GM21528 (cell line): ENCODE measurements around the gene NFATC4.
"Not testable (repeated sequence)": the region's sequence is repeated elsewhere in the genome, so short reads cannot be mapped to it uniquely, and the experiment has no call there.

Experiments
- ATAC-seq: cut with Tn5 transposase; IDR thresholded peaks from one replicate; pipeline ENCODE4 v1.9.1; 2021; ENCODE audit warnings: mild to moderate bottlenecking, moderate library complexity; ENCODE audit not compliant: unreplicated experiment, low FRiP score

NFATC4 gene

DNA sequence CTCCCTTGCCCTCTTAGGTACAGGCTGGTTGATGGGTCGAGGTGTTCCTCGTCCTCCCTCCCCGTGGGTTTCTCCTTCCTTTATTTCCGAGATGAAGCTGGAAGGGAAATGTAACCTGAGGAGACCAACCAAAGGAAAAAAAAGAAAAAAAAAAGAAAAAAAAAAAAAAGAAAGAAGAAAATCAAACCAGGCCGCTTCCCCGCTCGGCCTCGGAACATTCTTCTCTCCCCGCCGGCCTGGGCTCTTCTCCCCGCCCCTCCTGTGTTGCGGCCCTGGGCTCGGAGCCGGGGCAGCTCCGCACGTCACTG, 1.6 kb upstream of the NFATC4 start:
- ATAC-seq, result no peak

GRCh38 chr14:24366721-24367513, 1.1 kb upstream of the NFATC4 start:
- peak; percentile 39 for ATAC-seq

DNA sequence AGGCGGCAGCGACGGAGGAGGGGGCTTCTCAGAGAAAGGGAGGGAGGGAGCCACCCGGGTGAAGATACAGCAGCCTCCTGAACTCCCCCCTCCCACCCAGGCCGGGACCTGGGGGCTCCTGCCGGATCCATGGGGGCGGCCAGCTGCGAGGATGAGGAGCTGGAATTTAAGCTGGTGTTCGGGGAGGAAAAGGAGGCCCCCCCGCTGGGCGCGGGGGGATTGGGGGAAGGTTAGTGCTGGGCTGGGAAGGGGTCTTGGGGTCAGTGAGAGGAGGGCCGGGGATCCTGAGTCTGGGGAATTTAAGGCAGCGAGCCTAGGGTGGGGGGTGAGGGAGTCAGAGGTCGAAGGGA, 203 bp downstream of the NFATC4 start:
- ATAC-seq, result no peak

GRCh38 chr14:24368562-24369252, 723 bp downstream of the NFATC4 start:
- ATAC-seq, result no peak

DNA sequence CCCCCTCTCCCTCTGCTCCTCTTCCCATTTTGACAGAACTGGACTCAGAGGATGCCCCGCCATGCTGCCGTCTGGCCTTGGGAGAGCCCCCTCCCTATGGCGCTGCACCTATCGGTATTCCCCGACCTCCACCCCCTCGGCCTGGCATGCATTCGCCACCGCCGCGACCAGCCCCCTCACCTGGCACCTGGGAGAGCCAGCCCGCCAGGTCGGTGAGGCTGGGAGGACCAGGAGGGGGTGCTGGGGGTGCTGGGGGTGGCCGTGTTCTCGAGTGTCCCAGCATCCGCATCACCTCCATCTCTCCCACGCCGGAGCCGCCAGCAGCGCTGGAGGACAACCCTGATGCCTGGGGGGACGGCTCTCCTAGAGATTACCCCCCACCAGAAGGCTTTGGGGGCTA, 1.5 kb downstream of the NFATC4 start:
- no peak for ATAC-seq

DNA sequence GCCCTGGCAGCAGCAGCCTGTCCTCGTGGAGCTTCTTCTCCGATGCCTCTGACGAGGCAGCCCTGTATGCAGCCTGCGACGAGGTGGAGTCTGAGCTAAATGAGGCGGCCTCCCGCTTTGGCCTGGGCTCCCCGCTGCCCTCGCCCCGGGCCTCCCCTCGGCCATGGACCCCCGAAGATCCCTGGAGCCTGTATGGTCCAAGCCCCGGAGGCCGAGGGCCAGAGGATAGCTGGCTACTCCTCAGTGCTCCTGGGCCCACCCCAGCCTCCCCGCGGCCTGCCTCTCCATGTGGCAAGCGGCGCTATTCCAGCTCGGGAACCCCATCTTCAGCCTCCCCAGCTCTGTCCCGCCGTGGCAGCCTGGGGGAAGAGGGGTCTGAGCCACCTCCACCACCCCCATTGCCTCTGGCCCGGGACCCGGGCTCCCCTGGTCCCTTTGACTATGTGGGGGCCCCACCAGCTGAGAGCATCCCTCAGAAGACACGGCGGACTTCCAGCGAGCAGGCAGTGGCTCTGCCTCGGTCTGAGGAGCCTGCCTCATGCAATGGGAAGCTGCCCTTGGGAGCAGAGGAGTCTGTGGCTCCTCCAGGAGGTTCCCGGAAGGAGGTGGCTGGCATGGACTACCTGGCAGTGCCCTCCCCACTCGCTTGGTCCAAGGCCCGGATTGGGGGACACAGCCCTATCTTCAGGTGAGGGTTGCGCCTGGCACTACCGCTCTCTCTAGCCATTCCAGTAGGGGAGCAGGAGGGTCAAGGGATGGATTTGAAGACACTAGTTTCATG, 2.1 kb downstream of the NFATC4 start:
- no peak for ATAC-seq

- ATAC-seq, result no peak
Measured at GRCh38 chr14:24370748-24371147, 2.8 kb downstream of the NFATC4 start.

GRCh38 chr14:24371605-24372004, 3.6 kb downstream of the NFATC4 start:
- ATAC-seq, result not testable (repeated sequence)

DNA sequence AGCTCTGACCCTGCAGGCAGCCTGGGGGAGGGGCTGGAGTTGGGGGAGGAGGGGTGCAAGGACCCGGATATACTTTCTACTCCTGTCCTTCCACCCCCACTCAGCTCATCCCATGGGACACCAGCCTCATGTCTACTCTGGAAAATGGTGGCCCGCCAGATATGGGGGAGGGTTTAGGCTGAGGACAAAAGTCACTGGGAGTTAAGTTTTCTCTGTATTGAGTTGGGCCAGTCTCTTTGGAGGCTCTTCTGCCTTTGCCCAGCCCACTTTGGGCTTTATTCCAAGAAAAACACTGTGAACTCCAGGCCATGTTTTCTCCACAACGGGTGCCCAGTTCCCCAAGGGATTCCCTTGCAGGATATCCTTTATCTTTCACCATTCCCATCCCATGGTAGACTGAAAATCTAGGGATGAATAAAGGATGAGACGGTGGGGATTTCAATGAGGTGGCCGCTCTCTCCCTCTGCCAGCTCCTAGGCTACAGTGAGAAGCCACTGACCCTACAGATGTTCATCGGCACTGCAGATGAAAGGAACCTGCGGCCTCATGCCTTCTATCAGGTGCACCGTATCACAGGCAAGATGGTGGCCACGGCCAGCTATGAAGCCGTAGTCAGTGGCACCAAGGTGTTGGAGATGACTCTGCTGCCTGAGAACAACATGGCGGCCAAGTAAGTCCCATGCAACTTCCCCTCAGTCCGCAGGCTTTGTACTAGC, 4.9 kb downstream of the NFATC4 start:
- ATAC-seq, result no peak

GRCh38 chr14:24376448-24377070, 8.6 kb downstream of the NFATC4 start:
- no peak for ATAC-seq

DNA sequence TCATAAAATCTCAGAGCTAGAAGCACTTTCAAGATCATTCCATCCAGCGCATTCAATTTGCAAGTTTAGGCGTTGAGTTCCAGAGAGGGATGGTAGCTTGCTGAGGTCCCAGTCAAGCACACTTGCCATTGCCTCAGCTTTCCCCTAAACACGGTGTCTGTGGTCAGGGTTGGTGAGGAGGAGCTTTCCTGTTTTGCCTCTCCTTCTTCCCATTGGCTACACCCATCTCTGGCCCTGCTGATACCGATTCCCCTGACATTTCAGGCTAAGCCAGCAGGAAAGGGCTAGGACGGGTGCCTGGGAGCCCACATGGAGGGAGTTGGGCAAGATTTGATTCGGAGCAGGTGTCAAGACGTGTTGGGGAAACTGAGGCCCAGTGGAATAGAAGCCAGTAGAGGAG, 9.1 kb downstream of the NFATC4 start:
- no peak for ATAC-seq

- no peak for ATAC-seq
Measured at GRCh38 chr14:24377657-24378056, 9.7 kb downstream of the NFATC4 start.

GRCh38 chr14:24378327-24378726, 10.3 kb downstream of the NFATC4 start:
- ATAC-seq, result no peak

DNA sequence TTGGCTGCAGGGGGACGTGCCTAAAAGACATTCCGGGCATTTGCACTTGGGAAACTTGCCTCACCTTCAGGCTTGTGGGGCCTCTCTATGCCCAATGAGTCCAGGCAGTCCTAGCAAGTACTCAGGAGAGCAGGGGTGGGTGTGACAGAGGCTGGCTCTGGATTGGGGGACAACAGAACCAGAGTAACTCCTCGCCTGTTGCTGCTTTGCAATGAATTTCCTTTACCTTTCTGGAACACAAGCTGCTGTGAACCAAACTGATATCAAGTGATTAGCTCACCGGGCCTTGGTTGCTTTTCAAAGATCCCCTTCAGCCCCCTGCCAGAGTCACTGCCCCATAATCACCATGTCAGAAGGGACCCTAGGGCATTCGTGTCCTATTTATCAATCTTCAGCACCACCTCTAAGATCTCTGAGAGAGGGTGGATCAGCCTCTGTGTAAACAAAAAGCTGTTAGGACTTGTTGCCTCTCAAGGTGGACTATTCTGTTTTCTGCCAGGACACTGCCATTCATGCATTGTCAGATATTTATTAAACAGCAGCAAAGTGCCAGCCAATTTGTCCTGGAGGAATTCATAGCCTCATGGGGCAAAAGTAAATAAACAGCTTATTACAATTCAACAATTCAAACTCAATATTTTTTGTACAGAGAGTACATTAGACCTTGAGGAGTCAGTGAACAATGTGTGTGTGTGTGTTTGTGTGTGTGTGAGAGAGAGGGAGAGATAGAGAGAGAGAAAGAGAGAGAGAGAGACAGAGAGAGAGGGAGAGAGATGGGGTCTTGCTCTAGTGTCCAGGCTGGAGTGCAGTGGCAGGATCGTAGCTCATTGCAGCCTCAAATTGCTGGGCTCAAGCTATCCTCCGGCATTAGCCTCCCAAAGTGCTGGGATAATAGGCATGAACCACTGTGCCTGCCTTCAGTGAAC, 11.3 kb downstream of the NFATC4 start:
- ATAC-seq, result no peak

DNA sequence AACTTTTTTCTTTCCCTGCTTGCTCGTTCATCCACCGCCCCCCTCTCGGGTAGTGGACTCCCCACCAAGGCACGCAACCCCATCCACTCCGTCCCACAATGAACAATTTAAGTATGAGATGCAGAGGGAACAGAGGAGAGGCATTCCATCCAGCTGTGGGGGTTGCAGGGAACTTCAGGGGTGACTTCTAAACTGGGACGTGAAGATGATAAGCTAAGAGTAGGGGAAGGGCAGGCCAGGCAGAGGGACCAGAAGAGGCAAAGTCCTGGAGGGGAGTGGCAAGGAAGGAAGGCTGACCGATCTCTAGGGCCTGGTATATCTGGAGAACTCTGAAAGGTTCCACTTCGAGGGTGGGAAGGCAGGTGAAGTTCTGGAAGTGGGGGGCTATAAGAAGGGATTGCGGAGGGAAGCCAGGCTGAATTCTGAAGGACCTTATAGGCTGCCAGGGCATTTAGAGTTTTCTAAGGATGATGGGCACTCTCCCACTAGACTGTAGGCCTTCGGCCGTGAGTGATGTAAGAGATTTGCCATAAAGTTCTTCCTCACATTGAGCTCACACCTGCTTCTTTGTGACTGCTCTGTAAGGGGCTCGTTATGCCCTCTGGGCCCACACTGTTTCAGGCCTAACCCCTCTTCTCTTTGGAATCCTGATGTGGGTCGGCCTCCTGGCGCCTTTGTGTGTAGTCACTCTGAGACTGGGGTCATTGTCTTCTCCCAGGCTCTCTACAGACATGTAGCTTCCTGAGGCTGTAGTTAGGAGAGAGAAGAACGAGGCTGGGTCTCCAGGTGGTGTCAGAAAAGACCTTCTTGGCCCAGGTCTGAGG, 12.1 kb downstream of the NFATC4 start:
- no peak for ATAC-seq

GRCh38 chr14:24381363-24382063, 13.5 kb downstream of the NFATC4 start:
- no peak for ATAC-seq

- ATAC-seq, result no peak
Measured at GRCh38 chr14:24382064-24382371, 14.0 kb downstream of the NFATC4 start.

DNA sequence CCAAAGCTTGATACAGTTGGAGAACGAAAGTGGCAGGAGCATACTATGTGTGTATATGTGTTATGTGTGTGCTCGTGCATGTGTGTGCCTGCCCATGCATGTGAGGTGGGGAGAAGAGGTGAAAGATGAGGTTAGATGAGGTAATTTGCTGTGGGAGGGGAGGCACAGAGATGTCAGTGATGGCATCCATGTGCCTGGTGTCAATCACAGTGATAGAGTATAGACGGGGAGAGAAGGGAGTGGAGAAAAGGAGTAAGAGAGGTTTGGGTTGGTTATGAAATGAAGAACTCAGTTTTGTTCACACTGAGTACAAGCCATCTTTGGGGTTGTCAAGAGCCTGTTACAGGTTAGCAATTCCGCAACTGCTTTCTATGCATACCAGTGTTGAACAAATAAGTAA, 16.2 kb downstream of the NFATC4 start:
- ATAC-seq, result no peak
